K562 (cell line): ENCODE data around the gene TJP3. TPM values are rescaled to one million over a fixed set of nuclear protein-coding genes. Genes with fewer than 3 reads are reported as not detected.

Source experiments
- ATAC-seq: fragments of 200-7000 bp; cut with Tn5 transposase; 3 replicates; pipeline ENCODE4 v1.9.1; 2020; ENCODE audit warnings: moderate library complexity
- BruUV-seq: library from RNA; stranded (reverse); fragments of 400-500 nt; replicated peaks from 2 replicates; lab custom pipeline; 2021; lab: Mats Ljungman, UMichigan
- CTCF ChIA-PET: fragments of 300-600 bp; formaldehyde crosslinking; extraction: SDS; loops from one replicate; lab custom pipeline; 2021; ENCODE audit warnings: low intra/inter-chr PET ratio; lab: Yijun Ruan, JAX
- POLR2A ChIA-PET: fragments of 300-600, 350-650 bp; sonication (Branson Sonifier 250); formaldehyde crosslinking; extraction: SDS; loops from one replicate; lab custom pipeline; 2021; ENCODE audit warnings: antibody characterized with exemption, inconsistent platforms; lab: Yijun Ruan, JAX
- DNase-seq, 4 experiments: peaks; one replicate each; pipeline versions ENCODE4 v3.0.0 to v3.0.0-alpha.2; 2011 to 2018; ENCODE audit warnings: low spot score in 3 of 4, mixed read lengths in 3 of 4; ENCODE audit errors: extremely low read depth in 1 of 4
- FAIRE-seq: peaks from 2 replicates; lab custom pipeline; 2011; peaks lifted over from hg19 to GRCh38; lab: Jason Lieb, UNC
- H2AFZ ChIP-seq: 2 replicates; pipeline ENCODE4 v1.6.0; 2011; ENCODE audit warnings: low read depth, low read length, control low read depth, inconsistent platforms
- H3K27ac ChIP-seq: fragments of 200-600 bp; 3 replicates; pipeline ENCODE4 v1.8.0; 2011; ENCODE audit warnings: low read depth, mild to moderate bottlenecking, control low read depth, inconsistent platforms, low read length, moderate library complexity, mixed read lengths; ENCODE audit errors: extremely low read depth
- H3K27me3 ChIP-seq, 2 experiments: fragments of 300-600 bp in 1 of 2; 2 replicates in 1 of 2; 3 replicates in 1 of 2; pipeline versions ENCODE4 v1.6.0 to v1.8.0; 2011; ENCODE audit warnings: inconsistent platforms in 2 of 2, low read length in 2 of 2, mild to moderate bottlenecking in 1 of 2, mixed read lengths in 1 of 2, moderate library complexity in 1 of 2; ENCODE audit not compliant: control insufficient read depth in 2 of 2, insufficient read depth in 2 of 2
- H3K36me3 ChIP-seq: fragments of 300-600 bp; 3 replicates; pipeline ENCODE4 v1.8.0; 2011; ENCODE audit warnings: mild to moderate bottlenecking, low read length, inconsistent platforms; ENCODE audit not compliant: control insufficient read depth, insufficient read depth
- H3K4me1 ChIP-seq, 2 experiments: fragments of 200-600 bp in 1 of 2; replicated peaks in 1 of 2; 2 replicates in 1 of 2; 3 replicates in 1 of 2; pipeline versions ENCODE4 v1.5.1 to v1.8.0; 2011; ENCODE audit warnings: inconsistent platforms in 2 of 2, low read length in 2 of 2, mild to moderate bottlenecking in 1 of 2, mixed read lengths in 1 of 2, moderate library complexity in 1 of 2; ENCODE audit not compliant: control insufficient read depth in 2 of 2, insufficient read depth in 2 of 2
- H3K4me2 ChIP-seq: 2 replicates; pipeline ENCODE4 v1.6.1; 2011; ENCODE audit warnings: low read length, control low read depth, inconsistent platforms, mixed read lengths; ENCODE audit not compliant: insufficient read depth
- H3K4me3 ChIP-seq: fragments of 200-600 bp; sonication (generic), shearing (Covaris generic); 2 replicates; pipeline ENCODE4 v1.5.1; 2016; ENCODE audit warnings: control low read depth, inconsistent platforms
- H3K79me2 ChIP-seq: fragments of 200-600 bp; 3 replicates; pipeline ENCODE4 v1.8.0; 2011; ENCODE audit warnings: low read length, inconsistent platforms; ENCODE audit not compliant: control insufficient read depth, insufficient read depth
- H3K9ac ChIP-seq, 2 experiments: 2 replicates each; pipeline versions ENCODE4 v1.6.0 to v1.6.1; 2011; ENCODE audit warnings: low read depth in 2 of 2, low read length in 2 of 2, control low read depth in 1 of 2, inconsistent platforms in 1 of 2, mild to moderate bottlenecking in 1 of 2, mixed read lengths in 1 of 2; ENCODE audit not compliant: insufficient read depth in 1 of 2
- H3K9me1 ChIP-seq: one replicate; pipeline ENCODE4 v1.6.0; 2011; ENCODE audit warnings: inconsistent platforms, mild to moderate bottlenecking, low read length, moderate library complexity; ENCODE audit not compliant: control insufficient read depth, insufficient read depth
- H3K9me3 ChIP-seq: replicated peaks from 2 replicates; pipeline ENCODE4 v1.5.1; 2011; ENCODE audit warnings: low read depth, low read length, inconsistent platforms; ENCODE audit not compliant: control insufficient read depth, insufficient read depth
- H4K20me1 ChIP-seq: replicated peaks from 2 replicates; pipeline ENCODE4 v1.6.1; 2011; ENCODE audit warnings: low read length, inconsistent platforms, mixed read lengths; ENCODE audit not compliant: control insufficient read depth, insufficient read depth
- BCOR ChIP-seq: fragments of 450-650 bp; IDR thresholded peaks from 2 replicates; pipeline ENCODE4 v1.6.1; 2016
- NR4A1 ChIP-seq, 2 experiments: fragments of 250-450 bp in 1 of 2; fragments of 450-650 bp in 1 of 2; sonication (Bioruptor Pico) in 1 of 2; IDR thresholded peaks; 2 replicates each; pipeline versions ENCODE4 v1.4.0 to v1.6.1; 2016 to 2020; ENCODE audit warnings: mild to moderate bottlenecking in 2 of 2, missing compliant biosample characterization in 1 of 2, missing genetic modification characterization in 1 of 2, moderate library complexity in 1 of 2
- ZBTB33 ChIP-seq: sonication (generic); formaldehyde crosslinking; IDR thresholded peaks from 2 replicates; pipeline ENCODE4 v1.8.1; 2023; ENCODE audit warnings: mild to moderate bottlenecking, missing genetic modification reagents
- WGBS: fragments of 100-300 bp; shearing (Covaris generic); methylation state at CpG from one replicate; pipeline ENCODE4 v1.1.6; 2016; ENCODE audit warnings: low coverage, mixed read lengths; ENCODE audit not compliant: insufficient coverage; ENCODE audit errors: missing lambda C conversion rate; 5-methylcytosine and 5-hydroxymethylcytosine counted together
- in situ Hi-C: fragments of 300-500 bp; cut with MboI; formaldehyde crosslinking; loops from 4 replicates; pipeline ENCODE4 v1.15.0; 2018; ENCODE audit warnings: inconsistent platforms, mixed read lengths
- intact Hi-C: fragments of 100-400 bp; cut with micrococcal nuclease; formaldehyde crosslinking; loops from 2 replicates; pipeline ENCODE4 v1.14.2; 2022
- polyA plus RNA-seq, 8 experiments: library from polyadenylated mRNA; depleted of rRNA in 4 of 8; stranded (reverse) in 5 of 8; unstranded in 3 of 8; fragments of >200 nt; fragmentation: Nextera tagmentation in 2 of 8; fragmentation: Illumina TruSeq in 1 of 8; extraction: Ambion mirVana in 2 of 8; extraction: Trizol in 1 of 8; gene quantifications; 2 replicates each; pipeline versions ENCODE4 v1.2.1 to v1.2.3, GENCODE V29; 2011 to 2014; ENCODE audit warnings: inconsistent platforms in 1 of 8, missing spikeins in 1 of 8
- total RNA-seq, 7 experiments: library from RNA; depleted of rRNA in 6 of 7; stranded (reverse); fragments of >200 nt in 6 of 7; fragmentation: Illumina TruSeq in 2 of 7; extraction: Trizol in 2 of 7; gene quantifications; 2 replicates each; pipeline versions ENCODE4 v1.2.1 to v1.2.3, GENCODE V29; 2011 to 2021; ENCODE audit warnings: low replicate concordance in 1 of 7

The TJP3 gene
- total and polyA plus RNA-seq, 9 of the 15 experiments (the other 6 are each of a cell fraction or from before 2014, with no cell fraction given) = 0.11 to 2.4 (median 0.57) TPM; not detected in 1

- no peak overlapping the region for H3K27ac ChIP-seq
- no peak overlapping the region for H3K4me2 ChIP-seq
- TF ChIP-seq NR4A1 (CRISPR knock-in tag; IDR thresholded peaks at IDR 0.05) = no peak
- no peak for TF ChIP-seq NR4A1 (tag; IDR thresholded peaks at IDR 0.05)
- TF ChIP-seq BCOR = 0 out of 2 replicates have a peak, but pooled peaks have one; percentile 16
- 0 out of 2 replicates have a peak, but pooled peaks have one; percentile 9 for TF ChIP-seq ZBTB33 (CRISPR knock-in tag)
- TF ChIP-seq, all 486 proteins: peak for 2
- DNase-seq (no peak), ATAC-seq (no peak), FAIRE-seq (no peak)
- BruUV-seq = no TSS peak
- Histone ChIP-seq H3K9me3 (no peaks in the 10 kb centered on the region), H3K9ac (no peak overlapping the region), H3K36me3 (peaks cover 28% of the 10 kb centered on the region; the same call in 2 of the 3 replicates), H3K4me1 (peaks cover 3 to 43% of the 10 kb centered on the region in 2 experiments; a peak in 2 of 5 replicates), H3K9me1 (no peaks in the 10 kb centered on the region), H3K79me2 (peaks cover 6% of the 10 kb centered on the region), H4K20me1 (no peaks in the 10 kb centered on the region), H3K4me3 (no peak overlapping the region), H2AFZ (no peak overlapping the region), H3K27me3 (no peaks in the 10 kb centered on the region)
- intact Hi-C loops (no loop called here), in situ Hi-C loops (no loop called here)
- ChIA-PET CTCF (no interaction called here), POLR2A (no interaction called here)
- WGBS = 78% methylated on average over 6 of the region's 7 CpGs
Measured at GRCh38 chr19:3766520-3766919, 58.3 kb downstream of the TJP3 start.
